Fibroblast of lung (primary cell): ENCODE results near the gene STRN3.

Source experiments
- EZH2 ChIP-seq: IDR thresholded peaks from 2 replicates; pipeline ENCODE4 v1.5.1; 2012; ENCODE audit warnings: low read length, control low read depth, mild to moderate bottlenecking; ENCODE audit errors: missing control alignments
- TF ChIP-seq, protein P1 (sequence below), 2 donors: IDR thresholded peaks in 1 of 2; conservative IDR thresholded peaks in 1 of 2; 1 replicate in 1 of 2; 2 replicates in 1 of 2; pipeline ENCODE4 v1.5.1; 2011 to 2012; ENCODE audit warnings: low read length in 2 of 2, control low read depth in 1 of 2, inconsistent platforms in 1 of 2, low read depth in 1 of 2, mild to moderate bottlenecking in 1 of 2

GRCh38 chr14:30884901-30885300, 141.3 kb downstream of the STRN3 start:
- no peak for TF ChIP-seq EZH2
- TF ChIP-seq, protein P1, sequence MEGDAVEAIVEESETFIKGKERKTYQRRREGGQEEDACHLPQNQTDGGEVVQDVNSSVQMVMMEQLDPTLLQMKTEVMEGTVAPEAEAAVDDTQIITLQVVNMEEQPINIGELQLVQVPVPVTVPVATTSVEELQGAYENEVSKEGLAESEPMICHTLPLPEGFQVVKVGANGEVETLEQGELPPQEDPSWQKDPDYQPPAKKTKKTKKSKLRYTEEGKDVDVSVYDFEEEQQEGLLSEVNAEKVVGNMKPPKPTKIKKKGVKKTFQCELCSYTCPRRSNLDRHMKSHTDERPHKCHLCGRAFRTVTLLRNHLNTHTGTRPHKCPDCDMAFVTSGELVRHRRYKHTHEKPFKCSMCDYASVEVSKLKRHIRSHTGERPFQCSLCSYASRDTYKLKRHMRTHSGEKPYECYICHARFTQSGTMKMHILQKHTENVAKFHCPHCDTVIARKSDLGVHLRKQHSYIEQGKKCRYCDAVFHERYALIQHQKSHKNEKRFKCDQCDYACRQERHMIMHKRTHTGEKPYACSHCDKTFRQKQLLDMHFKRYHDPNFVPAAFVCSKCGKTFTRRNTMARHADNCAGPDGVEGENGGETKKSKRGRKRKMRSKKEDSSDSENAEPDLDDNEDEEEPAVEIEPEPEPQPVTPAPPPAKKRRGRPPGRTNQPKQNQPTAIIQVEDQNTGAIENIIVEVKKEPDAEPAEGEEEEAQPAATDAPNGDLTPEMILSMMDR (conservative IDR thresholded peaks at IDR 0.05 in 1 of 2, IDR thresholded peaks at IDR 0.05 in 1 of 2; ENCODE audit: low read depth in 1 of 2, low read length in 2 of 2) = no peak
